Measurements from ENCODE around the gene FRMD4A. TPM values are rescaled to one million over a fixed set of nuclear protein-coding genes. Genes with fewer than 3 reads are reported as not detected.

The FRMD4A gene
- total and polyA plus RNA-seq, 2 experiments from 2014 or later = 3.7 to 12.6 TPM

DNA sequence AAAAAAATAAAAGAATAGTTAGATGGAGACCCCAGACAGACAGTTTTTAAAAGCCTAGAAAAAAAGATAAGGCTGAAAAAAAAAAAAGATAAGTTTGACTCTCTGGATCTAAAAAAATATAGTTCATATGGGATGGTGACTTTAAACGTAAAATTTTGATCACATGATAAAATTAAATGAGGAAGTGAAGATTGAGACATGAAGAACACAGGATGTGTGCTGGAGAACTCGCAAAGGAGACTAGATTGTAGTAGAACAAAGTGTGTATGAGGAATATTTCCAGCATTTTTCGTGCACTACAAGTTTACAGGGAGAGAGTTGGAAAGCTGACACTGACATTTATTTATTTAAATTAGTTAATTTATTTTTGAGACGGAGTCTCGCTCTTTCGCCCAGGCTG, 457.5 kb downstream of the FRMD4A start:
- no peaks in the 10 kb centered on the region for H3K27me3 ChIP-seq
- TF ChIP-seq, protein P1, sequence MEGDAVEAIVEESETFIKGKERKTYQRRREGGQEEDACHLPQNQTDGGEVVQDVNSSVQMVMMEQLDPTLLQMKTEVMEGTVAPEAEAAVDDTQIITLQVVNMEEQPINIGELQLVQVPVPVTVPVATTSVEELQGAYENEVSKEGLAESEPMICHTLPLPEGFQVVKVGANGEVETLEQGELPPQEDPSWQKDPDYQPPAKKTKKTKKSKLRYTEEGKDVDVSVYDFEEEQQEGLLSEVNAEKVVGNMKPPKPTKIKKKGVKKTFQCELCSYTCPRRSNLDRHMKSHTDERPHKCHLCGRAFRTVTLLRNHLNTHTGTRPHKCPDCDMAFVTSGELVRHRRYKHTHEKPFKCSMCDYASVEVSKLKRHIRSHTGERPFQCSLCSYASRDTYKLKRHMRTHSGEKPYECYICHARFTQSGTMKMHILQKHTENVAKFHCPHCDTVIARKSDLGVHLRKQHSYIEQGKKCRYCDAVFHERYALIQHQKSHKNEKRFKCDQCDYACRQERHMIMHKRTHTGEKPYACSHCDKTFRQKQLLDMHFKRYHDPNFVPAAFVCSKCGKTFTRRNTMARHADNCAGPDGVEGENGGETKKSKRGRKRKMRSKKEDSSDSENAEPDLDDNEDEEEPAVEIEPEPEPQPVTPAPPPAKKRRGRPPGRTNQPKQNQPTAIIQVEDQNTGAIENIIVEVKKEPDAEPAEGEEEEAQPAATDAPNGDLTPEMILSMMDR (IDR thresholded peaks at IDR 0.05; ENCODE audit: low read depth, low read length) = no peak
- no peaks in the 10 kb centered on the region for H3K9me3 ChIP-seq (ENCODE audit: low read depth)
- no peak overlapping the region for H3K27ac ChIP-seq
- no peak for DNase-seq (ENCODE audit: low read depth in 1 of 2, low spot score in 1 of 2)
- H3K4me3 ChIP-seq = no peak overlapping the region
- peaks cover 13% of the 10 kb centered on the region for H3K4me1 ChIP-seq (ENCODE audit: low read depth)
- H3K36me3 ChIP-seq = no peaks in the 10 kb centered on the region

DNA sequence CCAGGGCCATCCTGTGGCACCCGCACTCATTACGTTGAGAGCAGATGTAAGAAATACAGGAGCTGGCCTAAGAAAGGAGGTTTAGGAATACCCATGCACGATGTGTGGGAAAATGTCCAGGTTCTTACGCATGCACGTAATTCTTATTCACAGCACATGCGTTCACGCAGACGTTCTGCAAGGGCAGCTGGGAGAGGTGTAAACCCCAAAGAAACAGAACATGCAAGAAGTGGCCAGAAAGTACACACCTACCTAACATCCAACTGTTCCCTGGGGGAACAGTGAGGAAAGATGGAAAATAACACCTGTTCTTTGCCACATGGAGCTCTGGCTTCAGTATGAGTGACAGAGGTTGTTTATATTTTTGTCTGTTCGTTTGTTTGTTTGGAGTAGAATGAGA, 458.3 kb downstream of the FRMD4A start:
- Histone ChIP-seq H3K4me1 (ENCODE audit: low read depth) (peaks cover 5% of the 10 kb centered on the region), H3K27me3 (no peaks in the 10 kb centered on the region), H3K27ac (no peak overlapping the region), H3K36me3 (no peaks in the 10 kb centered on the region), H3K9me3 (ENCODE audit: low read depth) (no peaks in the 10 kb centered on the region), H3K4me3 (no peak overlapping the region)
- TF ChIP-seq, protein P1 (IDR thresholded peaks at IDR 0.05; ENCODE audit: low read depth, low read length) = no peak
- DNase-seq (ENCODE audit: low read depth in 1 of 2, low spot score in 1 of 2) = no peak

DNA sequence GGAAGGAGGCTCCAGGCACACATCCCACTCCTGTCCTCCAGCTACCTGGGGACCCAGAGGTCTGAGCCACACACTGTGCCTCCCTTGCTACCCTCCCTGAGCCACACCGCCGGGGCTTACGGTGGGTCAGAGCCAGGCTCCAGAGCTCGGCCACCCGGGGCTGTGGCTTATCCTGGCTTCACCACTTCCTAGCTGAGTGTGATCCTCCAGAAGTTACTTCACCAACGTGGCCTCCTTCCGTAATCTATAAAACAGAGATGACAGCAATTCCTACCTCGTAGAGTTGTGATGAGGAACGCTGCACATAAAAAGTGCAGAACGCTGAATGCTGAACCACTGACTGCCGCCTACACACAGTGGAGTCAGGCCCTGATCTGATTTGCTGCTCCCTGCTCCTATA, 458.9 kb downstream of the FRMD4A start:
- no peak overlapping the region for H3K4me3 ChIP-seq
- H3K9me3 ChIP-seq (ENCODE audit: low read depth) = no peaks in the 10 kb centered on the region
- H3K27ac ChIP-seq = no peak overlapping the region
- H3K36me3 ChIP-seq = no peaks in the 10 kb centered on the region
- no peaks in the 10 kb centered on the region for H3K27me3 ChIP-seq
- no peak for DNase-seq (ENCODE audit: low read depth in 1 of 2, low spot score in 1 of 2)
- TF ChIP-seq, protein P1 (IDR thresholded peaks at IDR 0.05; ENCODE audit: low read depth, low read length) = no peak
- H3K4me1 ChIP-seq (ENCODE audit: low read depth) = no peaks in the 10 kb centered on the region

- Histone ChIP-seq H3K4me3 (no peak overlapping the region), H3K9me3 (ENCODE audit: low read depth) (no peaks in the 10 kb centered on the region), H3K27me3 (no peaks in the 10 kb centered on the region), H3K27ac (no peak overlapping the region), H3K36me3 (no peaks in the 10 kb centered on the region), H3K4me1 (ENCODE audit: low read depth) (no peaks in the 10 kb centered on the region)
- TF ChIP-seq, protein P1 (IDR thresholded peaks at IDR 0.05; ENCODE audit: low read depth, low read length) = no peak
- DNase-seq (ENCODE audit: low read depth in 1 of 2, low spot score in 1 of 2) = no peak
Measured at GRCh38 chr10:13871011-13871410, 459.7 kb downstream of the FRMD4A start.

- H3K36me3 ChIP-seq = no peaks in the 10 kb centered on the region
- H3K4me1 ChIP-seq (ENCODE audit: low read depth) = no peaks in the 10 kb centered on the region
- no peak overlapping the region for H3K27ac ChIP-seq
- H3K9me3 ChIP-seq (ENCODE audit: low read depth) = no peaks in the 10 kb centered on the region
- DNase-seq (ENCODE audit: low read depth in 1 of 2, low spot score in 1 of 2) = no peak
- H3K4me3 ChIP-seq = no peak overlapping the region
- no peaks in the 10 kb centered on the region for H3K27me3 ChIP-seq
- TF ChIP-seq, protein P1 (IDR thresholded peaks at IDR 0.05; ENCODE audit: low read depth, low read length) = no peak
Measured at GRCh38 chr10:13869295-13869664, 461.4 kb downstream of the FRMD4A start.
